ENCODE measurements around the gene PLA1A. TPM values are rescaled to one million over a fixed set of nuclear protein-coding genes. Genes with fewer than 3 reads are reported as not detected.

The PLA1A gene
- total RNA-seq, 1 donor from 2014 or later, result 1.7 TPM

DNA sequence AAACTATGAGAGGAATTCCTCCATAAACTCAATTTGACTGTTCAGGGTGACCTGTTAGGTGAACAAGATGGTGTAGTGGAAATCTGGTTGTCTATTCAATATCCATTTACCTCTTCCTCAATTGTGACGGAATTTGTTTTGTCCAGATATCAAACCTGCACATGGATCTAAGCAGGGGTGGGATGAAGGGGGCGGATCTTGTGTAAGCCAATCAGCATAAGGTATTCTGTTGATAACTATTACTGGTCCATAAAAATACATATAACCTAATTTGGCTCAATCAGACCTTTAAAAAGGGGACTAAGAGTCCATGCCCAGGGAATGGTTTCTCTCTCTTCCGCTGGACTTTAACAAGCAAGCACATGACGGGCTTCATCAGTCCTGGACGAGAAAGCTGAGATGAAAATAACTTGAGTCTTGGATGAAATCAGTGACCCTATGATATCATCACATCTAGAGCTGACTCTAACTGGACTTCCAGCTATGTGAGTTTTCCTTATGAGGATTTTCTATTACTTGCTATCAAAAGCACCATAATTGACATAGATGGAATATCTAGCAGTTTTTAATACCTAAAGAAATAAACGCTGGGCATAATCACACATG is 68.4 kb downstream of the PLA1A start:
- Histone ChIP-seq H3K36me3 (peaks cover 0 to 4% of the 10 kb centered on the region in 2 donors), H3K27ac (peak overlapping the region; percentile 31), H3K4me3 (no peak overlapping the region), H3K9me3 (no peaks in the 10 kb centered on the region), H3K27me3 (no peaks in the 10 kb centered on the region), H3K4me1 (peaks cover 7% of the 10 kb centered on the region)
- no peak for DNase-seq (ENCODE audit: extremely low spot score in 2 of 2)
- intact Hi-C loops (cut with DNase I), result no loop called here
- TF ChIP-seq POLR2AphosphoS5 (IDR thresholded peaks at IDR 0.05; ENCODE audit: insufficient read depth in 1 of 2, low read depth in 1 of 2) (peak in 1 of 2 donors; percentile 23), POLR2A (IDR thresholded peaks at IDR 0.05) (no peak)

DNA sequence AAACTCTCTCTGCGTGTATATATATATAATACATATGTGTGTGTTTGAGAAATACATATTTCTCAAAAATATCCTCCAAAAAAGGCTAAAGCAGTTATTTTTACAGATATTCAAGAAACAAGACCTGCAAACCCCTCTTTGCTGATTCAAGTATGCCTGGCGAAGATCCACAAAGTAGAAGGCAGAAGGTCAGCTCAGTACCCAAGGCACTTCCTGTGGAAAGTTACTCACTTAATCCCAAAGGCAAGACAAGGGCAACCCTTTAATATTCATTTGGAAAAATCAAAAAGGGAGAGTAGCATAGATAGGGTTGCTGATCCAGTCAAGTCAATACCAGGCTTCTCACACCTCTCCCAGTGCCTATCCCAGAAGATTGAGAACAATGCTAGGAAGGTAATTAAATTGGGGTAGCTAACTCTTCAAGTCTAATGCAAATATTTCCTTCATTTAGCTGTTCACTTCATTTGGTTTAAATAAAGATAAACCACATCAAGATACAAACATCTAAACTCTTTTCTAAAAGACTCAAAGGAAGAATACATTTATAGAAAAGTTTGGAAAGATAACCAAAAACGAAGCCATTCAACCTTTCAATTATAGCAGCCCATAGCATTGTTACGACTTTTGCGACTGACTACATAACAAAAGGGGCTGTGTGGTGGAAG is 72.4 kb downstream of the PLA1A start:
- Histone ChIP-seq H3K4me3 (no peak overlapping the region), H3K36me3 (peaks cover 0 to 32% of the 10 kb centered on the region in 2 donors), H3K27me3 (no peaks in the 10 kb centered on the region), H3K9me3 (no peaks in the 10 kb centered on the region), H3K27ac (no peak overlapping the region), H3K4me1 (no peaks in the 10 kb centered on the region)
- TF ChIP-seq, protein P1, sequence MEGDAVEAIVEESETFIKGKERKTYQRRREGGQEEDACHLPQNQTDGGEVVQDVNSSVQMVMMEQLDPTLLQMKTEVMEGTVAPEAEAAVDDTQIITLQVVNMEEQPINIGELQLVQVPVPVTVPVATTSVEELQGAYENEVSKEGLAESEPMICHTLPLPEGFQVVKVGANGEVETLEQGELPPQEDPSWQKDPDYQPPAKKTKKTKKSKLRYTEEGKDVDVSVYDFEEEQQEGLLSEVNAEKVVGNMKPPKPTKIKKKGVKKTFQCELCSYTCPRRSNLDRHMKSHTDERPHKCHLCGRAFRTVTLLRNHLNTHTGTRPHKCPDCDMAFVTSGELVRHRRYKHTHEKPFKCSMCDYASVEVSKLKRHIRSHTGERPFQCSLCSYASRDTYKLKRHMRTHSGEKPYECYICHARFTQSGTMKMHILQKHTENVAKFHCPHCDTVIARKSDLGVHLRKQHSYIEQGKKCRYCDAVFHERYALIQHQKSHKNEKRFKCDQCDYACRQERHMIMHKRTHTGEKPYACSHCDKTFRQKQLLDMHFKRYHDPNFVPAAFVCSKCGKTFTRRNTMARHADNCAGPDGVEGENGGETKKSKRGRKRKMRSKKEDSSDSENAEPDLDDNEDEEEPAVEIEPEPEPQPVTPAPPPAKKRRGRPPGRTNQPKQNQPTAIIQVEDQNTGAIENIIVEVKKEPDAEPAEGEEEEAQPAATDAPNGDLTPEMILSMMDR (IDR thresholded peaks at IDR 0.05), result no peak
- TF ChIP-seq POLR2AphosphoS5 (IDR thresholded peaks at IDR 0.05; ENCODE audit: insufficient read depth in 1 of 2, low read depth in 1 of 2), result no peak
- no peak for TF ChIP-seq POLR2A (IDR thresholded peaks at IDR 0.05)
- no peak for DNase-seq (ENCODE audit: extremely low spot score in 2 of 2)
- intact Hi-C loops (cut with DNase I), result no loop called here

DNA sequence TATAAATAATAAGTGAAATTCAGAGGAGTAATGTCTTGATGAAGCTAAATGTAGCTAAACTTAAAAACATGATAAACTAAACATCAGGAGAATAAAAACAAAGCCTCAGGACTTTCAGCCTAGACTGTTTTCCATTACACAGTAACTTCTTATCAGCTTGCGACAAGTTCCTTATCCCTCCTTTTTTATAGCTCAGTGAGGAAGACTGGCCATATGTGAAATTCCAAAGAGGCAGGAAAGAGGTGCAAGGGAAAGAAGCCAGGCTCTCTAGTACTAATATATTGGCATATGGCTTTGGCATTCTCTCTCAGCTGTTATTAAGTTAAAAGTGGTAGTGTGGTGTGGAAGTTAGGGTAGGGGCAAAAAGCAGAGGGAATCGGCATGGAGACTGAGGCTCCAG is 75.1 kb downstream of the PLA1A start:
- intact Hi-C loops (cut with DNase I), result no loop called here
- H3K36me3 ChIP-seq, result peaks cover 0 to 33% of the 10 kb centered on the region in 2 donors
- DNase-seq (ENCODE audit: extremely low spot score in 2 of 2), result no peak
- H3K4me1 ChIP-seq, result peaks cover 20% of the 10 kb centered on the region
- no peak for TF ChIP-seq POLR2A (IDR thresholded peaks at IDR 0.05)
- no peak for TF ChIP-seq POLR2AphosphoS5 (IDR thresholded peaks at IDR 0.05; ENCODE audit: insufficient read depth in 1 of 2, low read depth in 1 of 2)
- TF ChIP-seq, protein P1 (IDR thresholded peaks at IDR 0.05), result no peak
- H3K4me3 ChIP-seq, result no peak overlapping the region
- H3K27me3 ChIP-seq, result no peaks in the 10 kb centered on the region
- H3K9me3 ChIP-seq, result no peaks in the 10 kb centered on the region
- no peak overlapping the region for H3K27ac ChIP-seq

DNA sequence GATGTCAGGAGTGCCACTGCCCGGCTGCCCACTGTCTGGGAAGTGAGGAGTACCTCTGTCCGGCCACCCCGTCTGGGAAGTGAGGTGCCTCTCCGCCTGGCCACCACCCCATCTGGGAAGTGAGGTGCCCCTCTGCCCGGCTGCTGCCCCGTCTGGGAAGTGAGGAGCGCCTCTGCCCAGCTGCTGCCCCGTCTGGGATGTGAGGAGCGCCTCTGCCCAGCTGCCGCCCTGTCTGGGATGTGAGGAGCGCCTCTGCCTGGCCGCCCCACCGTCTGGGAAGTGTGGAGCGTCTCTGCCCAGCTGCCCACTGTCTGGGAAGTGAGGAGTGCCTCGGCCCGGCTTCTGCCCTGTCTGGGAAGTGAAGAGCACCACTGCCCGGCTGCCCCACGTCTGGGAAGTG is 76.2 kb downstream of the PLA1A start:
- intact Hi-C loops (cut with DNase I), result no loop called here
- H3K27ac ChIP-seq, result no peak overlapping the region
- H3K36me3 ChIP-seq, result peaks cover 0 to 33% of the 10 kb centered on the region in 2 donors
- H3K4me1 ChIP-seq, result peaks cover 20% of the 10 kb centered on the region
- TF ChIP-seq, protein P1 (IDR thresholded peaks at IDR 0.05), result no peak
- TF ChIP-seq POLR2A (IDR thresholded peaks at IDR 0.05) (no peak), POLR2AphosphoS5 (IDR thresholded peaks at IDR 0.05; ENCODE audit: insufficient read depth in 1 of 2, low read depth in 1 of 2) (no peak)
- DNase-seq (ENCODE audit: extremely low spot score in 2 of 2), result no peak
- H3K9me3 ChIP-seq, result no peaks in the 10 kb centered on the region
- H3K27me3 ChIP-seq, result no peaks in the 10 kb centered on the region
- H3K4me3 ChIP-seq, result no peak overlapping the region

DNA sequence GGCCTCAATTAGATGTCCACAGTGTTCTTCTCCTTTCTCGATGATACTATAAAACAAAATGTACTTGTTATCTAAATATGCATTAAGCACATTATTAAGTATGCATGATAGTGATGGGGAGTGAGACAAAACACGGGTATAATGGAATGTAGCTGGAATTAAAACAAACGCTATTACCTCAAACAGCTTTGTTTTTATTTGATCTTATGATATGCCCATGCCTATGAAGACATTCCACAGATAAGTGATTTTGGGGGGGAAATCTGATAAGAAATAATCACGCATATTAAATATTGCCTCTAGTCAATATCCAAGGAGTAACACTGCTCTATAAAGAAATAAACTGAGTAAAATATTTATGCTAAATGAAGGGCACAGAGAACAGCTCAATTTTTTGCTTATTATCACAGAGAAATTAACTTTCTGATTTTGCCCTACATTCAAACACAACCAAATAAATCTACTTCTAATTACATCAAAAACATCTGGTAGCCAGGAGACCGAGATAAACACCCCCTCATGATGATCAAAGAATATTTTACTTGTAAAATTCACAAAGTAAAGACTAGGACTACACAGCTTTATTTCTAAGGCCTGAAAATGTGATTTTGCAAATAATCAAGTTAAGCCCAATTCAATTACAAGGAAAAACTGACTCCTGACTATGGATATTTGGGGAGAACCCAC is 77.6 kb downstream of the PLA1A start:
- intact Hi-C loops (cut with DNase I), result no loop called here
- Histone ChIP-seq H3K4me3 (no peak overlapping the region), H3K36me3 (peaks cover 0 to 33% of the 10 kb centered on the region in 2 donors), H3K4me1 (peaks cover 20% of the 10 kb centered on the region), H3K9me3 (no peaks in the 10 kb centered on the region), H3K27ac (no peak overlapping the region), H3K27me3 (no peaks in the 10 kb centered on the region)
- DNase-seq (ENCODE audit: extremely low spot score in 2 of 2), result no peak
- TF ChIP-seq POLR2A (IDR thresholded peaks at IDR 0.05) (no peak), POLR2AphosphoS5 (IDR thresholded peaks at IDR 0.05; ENCODE audit: insufficient read depth in 1 of 2, low read depth in 1 of 2) (no peak)
- TF ChIP-seq, protein P1 (IDR thresholded peaks at IDR 0.05), result no peak
